T-cell (primary cell): Measurements from ENCODE around the gene RASIP1. TPM values are rescaled to one million over a fixed set of nuclear protein-coding genes. Genes with fewer than 3 reads are reported as not detected.
A peak's percentile ranks its signal among the peaks of the same experiment; 100 is the strongest.

Experiments
- ATAC-seq, 4 experiments: fragments of 200-7000 bp in 3 of 4; fragments of 150-1000 bp in 1 of 4; cut with Tn5 transposase; replicated peaks in 1 of 4; 1 replicate in 3 of 4; 2 replicates in 1 of 4; pipeline ENCODE4 v1.10.0; 2021; ENCODE audit warnings: moderate library complexity in 3 of 4, mild to moderate bottlenecking in 2 of 4, moderate number of reproducible peaks in 1 of 4
- CTCF ChIA-PET, 2 donors: fragments of 300-600 bp; sonication (Branson Sonifier 250); formaldehyde crosslinking; loops; one replicate each; lab custom pipeline; 2022; ENCODE audit warnings: antibody characterized with exemption in 2 of 2; lab: Charles Lee
- POLR2A ChIA-PET, 2 donors: fragments of 300-600 bp; sonication (Branson Sonifier 250); formaldehyde crosslinking; loops; one replicate each; lab custom pipeline; 2022; ENCODE audit warnings: antibody characterized with exemption in 2 of 2; lab: Charles Lee
- DNase-seq, 35 experiments: peaks; one replicate each; pipeline versions ENCODE4 v3.0.0 to v3.0.0-alpha.2; 2013 to 2023
- H3K27ac ChIP-seq: one replicate; pipeline ENCODE4 v1.5.1; 2013; ENCODE audit warnings: low read length
- H3K27me3 ChIP-seq, 2 experiments: replicated peaks in 1 of 2; 1 replicate in 1 of 2; 2 replicates in 1 of 2; pipeline versions ENCODE4 v1.6.1 to v1.7.0; 2013; ENCODE audit warnings: low read length in 1 of 2, mixed read lengths in 1 of 2; ENCODE audit not compliant: control insufficient read depth in 2 of 2, insufficient read depth in 2 of 2; ENCODE audit errors: extremely low read depth in 1 of 2
- H3K36me3 ChIP-seq, 2 donors: 1 replicate in 1 of 2; 2 replicates in 1 of 2; pipeline versions ENCODE4 v1.6.1 to v1.7.0; 2013; ENCODE audit warnings: low read length in 1 of 2; ENCODE audit not compliant: control insufficient read depth in 2 of 2, insufficient read depth in 1 of 2; ENCODE audit errors: extremely low read depth in 1 of 2
- H3K4me1 ChIP-seq, 2 experiments: 1 replicate in 1 of 2; 2 replicates in 1 of 2; pipeline versions ENCODE4 v1.6.1 to v1.7.0; 2013; ENCODE audit warnings: low read length in 2 of 2, mixed read lengths in 1 of 2; ENCODE audit not compliant: insufficient read depth in 2 of 2, control insufficient read depth in 1 of 2; ENCODE audit errors: extremely low read depth in 1 of 2
- H3K4me3 ChIP-seq, 2 donors: 1 replicate in 1 of 2; 2 replicates in 1 of 2; pipeline versions ENCODE4 v1.5.1 to v1.7.0; 2013; ENCODE audit warnings: mild to moderate bottlenecking in 2 of 2, low read length in 1 of 2, moderate library complexity in 1 of 2; ENCODE audit not compliant: control insufficient read depth in 1 of 2; ENCODE audit errors: extremely low read depth in 1 of 2
- H3K9me3 ChIP-seq: 2 replicates; pipeline ENCODE4 v1.7.0; 2013
- H3K27ac Mint-ChIP-seq, 2 donors: one replicate each; pipeline ENCODE4 v1.8.0; 2020 to 2021; ENCODE audit warnings: mild to moderate bottlenecking in 2 of 2, mixed read lengths in 2 of 2
- H3K27me3 Mint-ChIP-seq, 2 donors: one replicate each; pipeline ENCODE4 v1.8.0; 2021 to 2022; ENCODE audit warnings: mixed read lengths in 2 of 2
- H3K36me3 Mint-ChIP-seq: one replicate; pipeline ENCODE4 v1.8.0; 2021; ENCODE audit warnings: mixed read lengths
- H3K4me1 Mint-ChIP-seq, 3 donors: one replicate each; pipeline ENCODE4 v1.8.0; 2020 to 2022; ENCODE audit warnings: mixed read lengths in 3 of 3, mild to moderate bottlenecking in 1 of 3
- H3K4me3 Mint-ChIP-seq, 3 donors: one replicate each; pipeline ENCODE4 v1.8.0; 2020 to 2022; ENCODE audit warnings: mild to moderate bottlenecking in 3 of 3, mixed read lengths in 3 of 3, moderate library complexity in 3 of 3
- H3K9me3 Mint-ChIP-seq, 3 donors: one replicate each; pipeline ENCODE4 v1.8.0; 2020 to 2022; ENCODE audit warnings: mixed read lengths in 3 of 3
- WGBS: methylation state at CpG from one replicate; pipeline ENCODE4 v1.1.5; 2013; ENCODE audit warnings: missing lambda C conversion rate; ENCODE audit not compliant: insufficient coverage; 5-methylcytosine and 5-hydroxymethylcytosine counted together
- total RNA-seq, 35 experiments: library from RNA in 6 of 35; stranded (reverse) in 6 of 35; fragments of 120-200 nt in 1 of 35; gene quantifications; one replicate each; pipeline versions ENCODE4 v1.2.1 to v1.2.4 and lab custom pipeline; 2013 to 2026

RASIP1 gene
- total RNA-seq, 5 donors from 2014 or later (not counting 1 experiment from before 2014, with no cell fraction given): 0.23 to 0.65 (median 0.32) TPM; not detected in 2

GRCh38 chr19:48756686-48757085, 16.3 kb upstream of the RASIP1 start:
- Histone ChIP-seq H3K27me3 (peaks cover 2 to 78% of the 10 kb centered on the region in 2 experiments), H3K27ac (no peak overlapping the region), H3K4me1 (peaks cover 2 to 25% of the 10 kb centered on the region in 2 experiments), H3K4me3 (no peak overlapping the region), H3K9me3 (no peaks in the 10 kb centered on the region), H3K36me3 (no peaks in the 10 kb centered on the region)
- Mint-ChIP-seq H3K36me3 (no peaks in the 10 kb centered on the region), H3K4me1 (peaks cover 16 to 20% (median 18%) of the 10 kb centered on the region in 3 donors), H3K27me3 (peaks cover 18 to 33% of the 10 kb centered on the region in 2 donors), H3K27ac (no peak overlapping the region), H3K9me3 (no peaks in the 10 kb centered on the region), H3K4me3 (no peak overlapping the region)
- DNase-seq (no peak), ATAC-seq (no peak)
- WGBS: 69% methylated on average over 4 of the region's 9 CpGs
- CTCF ChIA-PET: no interaction called here
- POLR2A ChIA-PET: no interaction called here

DNA sequence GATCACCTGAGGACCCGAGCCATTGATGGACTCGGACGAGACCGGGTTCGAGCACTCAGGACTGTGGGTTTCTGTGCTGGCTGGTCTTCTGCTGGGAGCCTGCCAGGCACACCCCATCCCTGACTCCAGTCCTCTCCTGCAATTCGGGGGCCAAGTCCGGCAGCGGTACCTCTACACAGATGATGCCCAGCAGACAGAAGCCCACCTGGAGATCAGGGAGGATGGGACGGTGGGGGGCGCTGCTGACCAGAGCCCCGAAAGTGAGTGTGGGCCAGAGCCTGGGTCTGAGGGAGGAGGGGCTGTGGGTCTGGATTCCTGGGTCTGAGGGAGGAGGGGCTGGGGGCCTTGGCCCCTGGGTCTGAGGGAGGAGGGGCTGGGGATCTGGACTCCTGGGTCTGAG, 15.8 kb upstream of the RASIP1 start:
- H3K9me3 Mint-ChIP-seq: no peaks in the 10 kb centered on the region
- H3K4me1 Mint-ChIP-seq: peaks cover 16 to 22% (median 20%) of the 10 kb centered on the region in 3 donors
- Histone ChIP-seq H3K4me1 (peaks cover 2 to 25% of the 10 kb centered on the region in 2 experiments), H3K27me3 (peaks cover 2 to 81% of the 10 kb centered on the region in 2 experiments), H3K36me3 (no peaks in the 10 kb centered on the region), H3K27ac (no peak overlapping the region), H3K4me3 (no peak overlapping the region), H3K9me3 (no peaks in the 10 kb centered on the region)
- H3K36me3 Mint-ChIP-seq: no peaks in the 10 kb centered on the region
- ATAC-seq (no peak), DNase-seq (no peak)
- POLR2A ChIA-PET: interaction anchor here in 1 of 2 donors (0.5 kb wide), 1 partner anchor 58 kb away, joined by 6 read pairs; no protein-coding TSS in a partner anchor
- WGBS: 92% methylated on average over 4 of the region's 11 CpGs
- H3K4me3 Mint-ChIP-seq: no peak overlapping the region
- no peak overlapping the region for H3K27ac Mint-ChIP-seq
- peaks cover 19 to 34% of the 10 kb centered on the region in 2 donors for H3K27me3 Mint-ChIP-seq
- CTCF ChIA-PET: no interaction called here

GRCh38 chr19:48755787-48756186, 15.4 kb upstream of the RASIP1 start:
- no peak overlapping the region for H3K4me3 ChIP-seq
- H3K4me1 Mint-ChIP-seq: peaks cover 16 to 25% (median 24%) of the 10 kb centered on the region in 3 donors
- H3K36me3 ChIP-seq: no peaks in the 10 kb centered on the region
- H3K36me3 Mint-ChIP-seq: no peaks in the 10 kb centered on the region
- H3K27me3 Mint-ChIP-seq: peaks cover 23 to 36% of the 10 kb centered on the region in 2 donors
- H3K27ac ChIP-seq: no peak overlapping the region
- H3K9me3 Mint-ChIP-seq: no peaks in the 10 kb centered on the region
- H3K4me3 Mint-ChIP-seq: no peak overlapping the region
- H3K27ac Mint-ChIP-seq: no peak overlapping the region
- WGBS: 90% methylated on average over 2 of the region's 5 CpGs
- H3K9me3 ChIP-seq: no peaks in the 10 kb centered on the region
- H3K4me1 ChIP-seq: peaks cover 2 to 25% of the 10 kb centered on the region in 2 experiments
- ChIA-PET CTCF (no interaction called here), POLR2A (interaction anchor here in 1 of 2 donors (0.5 kb wide), 1 partner anchor 58 kb away, joined by 6 read pairs; no protein-coding TSS in a partner anchor)
- no peak for ATAC-seq
- peaks cover 2 to 82% of the 10 kb centered on the region in 2 experiments for H3K27me3 ChIP-seq
- no peak for DNase-seq

GRCh38 chr19:48755084-48755641, 14.8 kb upstream of the RASIP1 start, which contains the start of gene FGF21:
Gene FGF21, plus strand, starts transcription at chr19:48755524. Its CDS starts 713 bp downstream, at chr19:48756237.
- Histone ChIP-seq H3K27me3 (peaks cover 0 to 81% of the 10 kb centered on the region in 2 experiments), H3K36me3 (no peaks in the 10 kb centered on the region), H3K27ac (no peak within 1 kb of the TSS), H3K4me3 (no peak within 1 kb of the TSS), H3K4me1 (peaks cover 2 to 21% of the 10 kb centered on the region in 2 experiments), H3K9me3 (no peaks in the 10 kb centered on the region)
- WGBS: 72% methylated on average over 3 of the region's 4 CpGs
- DNase-seq (no peak), ATAC-seq (no peak)
- Mint-ChIP-seq H3K27me3 (peaks cover 20 to 31% of the 10 kb centered on the region in 2 donors), H3K9me3 (no peaks in the 10 kb centered on the region), H3K4me1 (peaks cover 12 to 19% (median 19%) of the 10 kb centered on the region in 3 donors), H3K36me3 (no peaks in the 10 kb centered on the region), H3K27ac (no peak within 1 kb of the TSS), H3K4me3 (peak within 1 kb of the TSS in 1 of 3 donors; percentile 84)
- ChIA-PET POLR2A (interaction anchor here in 1 of 2 donors (0.7 kb wide), 1 partner anchor 122 kb away, joined by 3 read pairs; no protein-coding TSS in a partner anchor), CTCF (no interaction called here)

GRCh38 chr19:48752496-48753365, 12.3 kb upstream of the RASIP1 start, which contains the start of gene FUT1:
Gene FUT1, minus strand, starts transcription at chr19:48752641. Its CDS starts 1,360 bp downstream, at chr19:48751281.
- no peak within 1 kb of the TSS for H3K27ac ChIP-seq
- peaks cover 12 to 20% (median 19%) of the 10 kb centered on the region in 3 donors for H3K4me1 Mint-ChIP-seq
- ATAC-seq (peak; percentile 71 to 75 (median 73)), DNase-seq (peak in 21 of 35 experiments; percentile 17 to 48 (median 28))
- H3K4me1 ChIP-seq: peaks cover 2 to 21% of the 10 kb centered on the region in 2 experiments
- H3K9me3 Mint-ChIP-seq: no peaks in the 10 kb centered on the region
- H3K27ac Mint-ChIP-seq: peak within 1 kb of the TSS in 1 of 2 donors; percentile 81
- peak within 1 kb of the TSS; percentile 40 to 54 for H3K4me3 ChIP-seq
- H3K27me3 ChIP-seq: peaks cover 0 to 70% of the 10 kb centered on the region in 2 experiments
- H3K36me3 ChIP-seq: no peaks in the 10 kb centered on the region
- 1% methylated on average over 59 of the region's 73 CpGs for WGBS
- POLR2A ChIA-PET: no interaction called here
- CTCF ChIA-PET: no interaction called here
- H3K36me3 Mint-ChIP-seq: no peaks in the 10 kb centered on the region
- H3K9me3 ChIP-seq: no peaks in the 10 kb centered on the region
- peak within 1 kb of the TSS; percentile 71 to 84 (median 74) for H3K4me3 Mint-ChIP-seq
- H3K27me3 Mint-ChIP-seq: peaks cover 20 to 31% of the 10 kb centered on the region in 2 donors
